ENCODE results near the gene CAMKK2. TPM values are rescaled to one million over a fixed set of nuclear protein-coding genes. Genes with fewer than 3 reads are reported as not detected.
A peak's percentile ranks its signal among the peaks of the same experiment; 100 is the strongest.

CAMKK2 gene
- total and polyA plus RNA-seq, 8 donors = 9.3 to 26.7 (median 13.0) TPM

GRCh38 chr12:121238604-121239350 is 57.7 kb downstream of the CAMKK2 start:
- peaks cover 0 to 2% (median under 1%) of the 10 kb centered on the region in 3 donors for H3K36me3 ChIP-seq
- 49 to 54% methylated on average over 7 of the region's 7 CpGs for WGBS, 2 donors
- DNase-seq (peak in 2 of 6 donors; percentile 57 to 67), FAIRE-seq (no peak), ATAC-seq (peak in 3 of 4 donors; percentile 44 to 52 (median 48))
- peak overlapping the region; percentile 14 to 86 (median 65) for H3K27ac ChIP-seq
- no peak overlapping the region for H3K4me3 ChIP-seq
- intact Hi-C loops (cut with DNase I) = no loop called here
- no peak for TF ChIP-seq CTCF (IDR thresholded peaks at IDR 0.05)
- no peaks in the 10 kb centered on the region for H3K27me3 ChIP-seq
- H3K9me3 ChIP-seq = no peaks in the 10 kb centered on the region
- H3K4me1 ChIP-seq = peaks cover 14 to 26% (median 20%) of the 10 kb centered on the region in 3 donors

GRCh38 chr12:121238086-121238485 is 58.4 kb downstream of the CAMKK2 start:
- no peak for TF ChIP-seq CTCF (IDR thresholded peaks at IDR 0.05)
- ATAC-seq (peak in 3 of 4 donors; percentile 5 to 18 (median 16)), FAIRE-seq (no peak), DNase-seq (peak in 1 of 6 donors; percentile 38)
- Histone ChIP-seq H3K4me1 (peaks cover 14 to 26% (median 20%) of the 10 kb centered on the region in 3 donors), H3K4me3 (no peak overlapping the region), H3K27ac (peak overlapping the region; percentile 14 to 86 (median 65)), H3K9me3 (no peaks in the 10 kb centered on the region), H3K36me3 (peaks cover 0 to 9% (median 4%) of the 10 kb centered on the region in 3 donors), H3K27me3 (no peaks in the 10 kb centered on the region)
- 61 to 64% methylated on average over 4 of the region's 4 CpGs for WGBS, 2 donors
- intact Hi-C loops (cut with DNase I) = no loop called here

GRCh38 chr12:121237415-121237814 is 59.1 kb downstream of the CAMKK2 start:
- Histone ChIP-seq H3K4me1 (peaks cover 14 to 26% (median 20%) of the 10 kb centered on the region in 3 donors), H3K27me3 (no peaks in the 10 kb centered on the region), H3K4me3 (no peak overlapping the region), H3K9me3 (no peaks in the 10 kb centered on the region), H3K36me3 (peaks cover 0 to 16% (median 4%) of the 10 kb centered on the region in 3 donors), H3K27ac (peak overlapping the region in 3 of 4 donors; percentile 14 to 86 (median 68))
- peak; percentile 73 to 87 (median 80) for ATAC-seq
- no peak for FAIRE-seq
- intact Hi-C loops (cut with DNase I) = no loop called here
- DNase-seq = peak in 5 of 6 donors; percentile 52 to 88 (median 62)
- WGBS, 2 donors = 21 to 28% methylated on average over 8 of the region's 8 CpGs
- no peak for TF ChIP-seq CTCF (IDR thresholded peaks at IDR 0.05)

GRCh38 chr12:121236776-121237175 is 59.7 kb downstream of the CAMKK2 start:
- intact Hi-C loops (cut with DNase I) = no loop called here
- no peak for TF ChIP-seq CTCF (IDR thresholded peaks at IDR 0.05)
- FAIRE-seq = no peak
- peak in 1 of 6 donors; percentile 23 for DNase-seq
- no peaks in the 10 kb centered on the region for H3K9me3 ChIP-seq
- peaks cover 0 to 19% (median 4%) of the 10 kb centered on the region in 3 donors for H3K36me3 ChIP-seq
- 88 to 91% methylated on average over 9 of the region's 9 CpGs for WGBS, 2 donors
- peak overlapping the region in 2 of 4 donors; percentile 68 to 86 for H3K27ac ChIP-seq
- no peaks in the 10 kb centered on the region for H3K27me3 ChIP-seq
- ATAC-seq = no peak
- peaks cover 14 to 26% (median 20%) of the 10 kb centered on the region in 3 donors for H3K4me1 ChIP-seq
- no peak overlapping the region for H3K4me3 ChIP-seq

GRCh38 chr12:121233628-121234020 is 62.9 kb downstream of the CAMKK2 start:
- ATAC-seq (no peak), FAIRE-seq (no peak), DNase-seq (peak in 1 of 6 donors; percentile 74)
- no peak overlapping the region for H3K27ac ChIP-seq
- peaks cover 9 to 24% (median 16%) of the 10 kb centered on the region in 3 donors for H3K4me1 ChIP-seq
- H3K27me3 ChIP-seq = no peaks in the 10 kb centered on the region
- H3K36me3 ChIP-seq = peaks cover 0 to 29% (median 4%) of the 10 kb centered on the region in 3 donors
- no peaks in the 10 kb centered on the region for H3K9me3 ChIP-seq
- intact Hi-C loops (cut with DNase I) = no loop called here
- no peak overlapping the region for H3K4me3 ChIP-seq
- TF ChIP-seq CTCF (IDR thresholded peaks at IDR 0.05) = no peak
- WGBS, 2 donors = 85 to 89% methylated on average over 11 of the region's 11 CpGs
